GM18517 (cell line): ENCODE measurements around the gene ABHD2.
"Not testable (repeated sequence)": the region's sequence is repeated elsewhere in the genome, so short reads cannot be mapped to it uniquely, and the experiment has no call there.

ENCODE experiments used
- ATAC-seq: cut with Tn5 transposase; IDR thresholded peaks from one replicate; pipeline ENCODE4 v1.9.1; 2021; ENCODE audit warnings: mild to moderate bottlenecking, moderate library complexity; ENCODE audit not compliant: unreplicated experiment

Gene ABHD2

DNA sequence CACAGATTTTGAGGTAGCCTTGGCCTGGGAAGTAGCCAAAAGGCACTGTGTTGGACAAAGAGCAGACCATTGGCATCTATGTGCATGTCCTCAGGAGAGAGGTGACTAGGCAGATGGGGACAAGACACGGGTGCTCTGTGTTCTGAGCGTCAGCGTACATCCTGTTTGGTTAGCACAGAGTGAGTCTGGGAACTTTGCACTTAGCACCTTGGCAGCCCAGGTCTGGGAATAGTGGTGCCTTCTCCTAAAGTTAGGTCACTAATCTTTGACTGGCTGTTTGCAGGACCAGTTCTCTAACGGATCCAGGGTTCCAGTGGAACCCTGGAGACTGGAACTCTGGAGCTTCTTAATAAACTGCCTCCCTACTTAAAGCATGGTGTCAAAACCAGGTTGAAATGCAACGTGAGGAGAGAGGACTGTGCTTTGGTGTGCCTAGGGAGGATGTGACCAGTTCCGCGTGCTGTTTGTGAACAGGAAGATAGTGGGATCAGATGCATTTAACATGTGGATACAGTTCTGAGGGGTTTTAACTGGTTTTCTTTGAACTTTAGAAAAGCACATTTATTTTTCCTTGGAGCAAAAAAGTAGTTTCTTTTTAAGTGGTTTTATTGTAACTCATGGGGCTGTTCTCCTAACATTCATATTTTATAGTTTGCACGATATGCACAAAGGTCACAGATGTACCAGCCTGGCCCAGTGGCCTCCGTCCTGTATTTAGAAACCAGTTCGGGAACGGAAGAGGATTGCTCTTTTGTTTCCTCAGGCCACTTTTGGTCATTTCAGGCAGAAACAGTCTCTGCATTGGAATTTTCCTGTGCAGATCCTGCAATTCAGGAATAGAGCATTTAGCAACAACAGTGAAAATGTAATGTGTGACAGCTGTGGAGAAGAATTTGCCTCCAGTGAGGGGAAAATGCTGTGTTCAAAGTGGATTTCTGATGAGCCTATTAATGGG, 48.8 kb downstream of the ABHD2 start:
- ATAC-seq: no peak

DNA sequence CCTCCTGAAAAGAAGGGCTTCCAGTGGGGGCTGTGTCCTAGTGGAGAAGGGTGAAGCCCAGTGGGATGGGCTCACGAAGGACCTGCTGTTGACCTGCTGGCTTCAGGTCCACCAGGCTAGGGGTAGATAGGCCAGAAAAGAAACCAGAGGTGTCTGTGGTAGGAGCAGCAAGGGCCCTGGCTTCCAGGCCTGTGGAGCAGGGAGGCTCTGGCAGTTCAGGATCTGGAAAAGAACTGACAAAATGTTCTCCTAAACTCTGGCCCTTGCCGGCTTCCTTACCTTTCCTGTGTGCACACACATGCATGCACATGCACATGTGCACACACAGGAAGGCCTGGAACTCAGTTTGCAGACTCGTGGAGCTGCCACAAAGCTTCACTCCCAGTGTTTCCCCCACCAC, 49.7 kb downstream of the ABHD2 start:
- no peak for ATAC-seq

DNA sequence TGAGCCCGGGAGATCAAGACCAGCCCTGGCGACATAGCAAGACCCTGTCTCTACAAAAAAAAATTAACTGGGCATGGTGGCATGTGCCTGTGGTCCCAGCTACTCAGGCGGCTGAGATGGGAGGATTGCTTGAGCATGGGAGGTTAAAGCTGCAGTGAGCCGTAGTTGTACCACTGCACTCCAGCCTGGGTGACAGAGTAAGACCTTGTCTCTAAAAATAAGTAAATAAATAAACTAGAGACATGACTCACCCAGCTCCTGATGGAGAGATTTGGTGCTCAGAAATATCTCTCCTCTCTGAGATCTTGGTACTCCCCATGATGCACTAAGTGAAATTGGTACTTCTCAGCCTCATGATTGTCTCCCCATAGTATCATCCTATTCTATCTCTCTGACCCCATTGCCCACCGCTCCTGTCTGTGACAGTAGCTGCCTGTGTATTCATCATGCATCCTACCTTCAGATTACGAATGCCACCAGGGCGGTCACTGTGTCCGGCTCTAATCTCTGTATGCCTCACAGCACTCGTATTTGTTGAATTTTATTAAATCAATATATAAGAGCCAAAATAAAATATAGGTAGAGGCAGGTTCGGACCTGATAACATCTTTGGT, 50.9 kb downstream of the ABHD2 start:
- no peak for ATAC-seq

DNA sequence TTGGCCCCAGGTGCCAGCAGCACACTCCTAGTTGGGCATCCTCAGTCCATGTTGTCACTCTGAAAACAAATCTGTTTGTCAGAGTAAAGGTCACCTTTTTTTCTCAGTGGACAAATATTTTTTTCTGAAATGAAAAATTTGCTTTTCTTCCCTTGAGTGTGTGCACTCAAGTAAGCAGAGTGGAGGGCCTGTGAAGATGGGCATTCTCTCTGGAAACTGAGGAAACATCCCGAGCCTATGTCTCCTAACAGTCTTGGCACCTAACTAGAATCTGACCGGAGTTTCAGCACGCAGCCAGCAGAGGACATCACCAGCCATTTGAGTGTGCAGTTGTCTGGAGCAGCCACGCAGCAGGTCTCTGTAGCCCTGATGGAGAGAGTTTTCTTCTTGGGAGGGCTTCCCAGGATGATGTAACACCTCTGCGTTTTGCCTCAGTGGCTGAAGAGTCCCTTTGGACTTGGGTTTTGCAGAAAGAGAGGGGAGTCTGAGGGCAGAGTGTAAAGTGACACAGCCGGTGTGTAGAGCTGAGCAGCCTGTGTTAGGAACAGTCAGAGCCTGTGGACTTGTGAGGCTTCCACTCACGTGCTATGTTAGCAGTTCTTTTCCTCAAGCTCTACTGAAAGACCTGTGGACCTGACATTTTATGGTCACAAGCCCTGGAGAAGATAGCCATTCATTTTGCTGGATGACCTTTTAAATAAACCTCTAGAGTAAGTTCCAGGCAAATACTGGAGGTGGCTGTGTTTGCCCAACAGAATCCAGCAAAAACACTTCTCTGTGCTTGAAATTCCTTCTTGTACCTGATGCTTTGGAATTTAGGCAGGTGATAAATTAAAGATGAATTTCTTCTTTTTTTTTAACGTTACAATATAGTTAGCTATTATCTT, 51.6 kb downstream of the ABHD2 start:
- ATAC-seq: no peak

DNA sequence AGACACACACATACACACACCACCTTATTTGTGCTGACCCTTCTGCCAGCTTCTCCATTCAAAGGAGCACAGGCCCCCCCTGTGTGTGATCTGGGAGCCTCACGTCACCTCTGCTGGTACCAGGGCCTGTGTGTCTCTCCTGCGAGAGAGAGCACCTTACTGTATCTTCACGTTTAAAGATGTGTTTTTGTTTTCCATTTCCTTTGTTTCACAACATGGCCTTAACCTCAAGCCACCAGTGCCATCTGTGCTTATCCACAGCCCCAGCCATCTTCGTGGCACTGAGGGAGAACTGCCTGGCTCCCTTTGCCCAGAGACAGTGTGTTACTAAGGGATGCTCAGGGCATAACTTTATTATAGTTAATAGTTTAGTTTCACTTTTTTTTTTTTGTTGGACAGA, 52.3 kb downstream of the ABHD2 start:
- no peak for ATAC-seq

DNA sequence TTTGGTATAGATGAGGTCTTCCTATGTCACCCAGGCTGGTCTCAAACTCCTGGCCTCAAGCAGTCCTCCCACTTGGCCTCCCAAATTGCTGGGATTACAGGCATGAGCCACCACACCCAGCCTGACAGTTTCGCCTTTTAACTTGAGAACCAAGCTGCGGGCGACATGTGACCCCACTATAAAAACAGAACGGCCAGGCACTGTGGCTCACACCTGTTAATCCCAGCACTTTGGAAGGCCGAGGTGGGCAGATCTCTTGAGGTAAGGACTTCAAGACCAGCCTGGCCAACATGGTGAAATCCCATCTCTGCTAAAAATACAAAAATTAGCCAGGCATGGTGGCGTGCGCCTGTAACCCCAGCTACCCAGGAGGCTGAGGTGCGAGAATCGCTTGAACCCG, 52.9 kb downstream of the ABHD2 start:
- not testable (repeated sequence) for ATAC-seq

DNA sequence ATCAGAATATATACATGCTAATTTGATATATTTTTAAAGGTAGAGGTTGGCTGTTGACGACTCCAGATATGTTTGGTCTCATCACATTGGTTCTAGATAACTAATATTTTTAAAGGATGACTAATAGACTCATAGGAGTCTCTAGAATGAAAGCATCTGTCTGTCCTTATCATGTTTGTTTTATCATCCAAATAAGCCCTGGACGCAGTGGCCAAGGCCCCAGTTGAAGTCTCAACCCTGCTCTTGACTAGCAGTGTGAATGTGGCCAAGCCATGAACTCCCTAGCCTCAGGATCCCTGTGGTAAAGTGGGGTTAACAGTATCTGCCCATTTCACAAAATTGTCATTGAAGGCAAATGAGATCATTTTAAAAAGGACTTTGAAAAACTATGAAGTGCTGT, 53.6 kb downstream of the ABHD2 start:
- ATAC-seq: no peak

DNA sequence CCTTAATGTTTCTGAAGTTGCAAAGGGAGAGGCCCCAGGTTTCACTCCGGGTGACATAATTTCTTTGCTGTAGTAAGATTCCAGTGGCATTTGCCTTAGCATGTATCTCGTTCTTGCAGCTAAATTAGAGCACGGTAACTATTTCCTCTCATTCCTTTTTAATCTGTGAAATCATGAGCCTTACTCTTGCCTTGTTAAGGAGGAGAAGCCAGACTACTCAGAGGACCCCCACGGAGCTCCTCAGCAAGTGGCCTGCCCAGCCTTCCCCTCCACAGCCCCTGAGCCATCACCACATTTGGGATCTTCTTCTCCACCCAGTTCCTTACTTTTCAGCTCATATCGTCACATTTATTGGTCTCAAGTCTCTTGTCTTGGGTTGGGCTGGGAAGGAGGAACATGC, 54.2 kb downstream of the ABHD2 start:
- ATAC-seq: no peak

DNA sequence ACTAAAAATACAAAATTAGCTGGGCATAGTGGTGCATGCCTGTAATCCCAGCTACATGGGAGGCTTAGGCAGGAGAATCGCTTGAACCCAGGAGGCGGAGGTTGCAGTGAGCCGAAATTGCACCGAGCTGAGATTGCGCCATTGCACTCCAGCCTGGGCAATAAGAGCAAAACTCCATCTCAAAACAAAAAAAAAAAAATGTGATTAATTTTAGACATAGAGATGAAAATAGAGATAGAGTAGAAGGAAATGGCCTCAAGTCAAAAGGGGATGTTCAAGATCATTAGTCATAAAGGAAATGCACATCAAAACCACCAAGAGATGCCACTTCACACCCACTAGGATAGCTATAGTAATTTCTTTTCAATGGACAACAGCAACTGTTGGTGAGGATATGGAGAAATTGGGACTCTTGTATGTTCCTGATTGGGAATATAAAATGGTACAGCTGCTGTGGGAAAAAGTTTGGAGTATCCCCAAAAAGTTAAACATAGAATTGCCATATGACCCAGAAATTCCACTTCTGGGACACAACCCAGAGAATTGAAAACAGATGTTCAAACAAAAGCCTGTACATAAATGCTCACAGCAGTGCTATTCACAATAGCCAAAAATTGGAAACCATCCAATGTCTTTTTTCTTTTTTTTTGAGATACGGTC, 55.4 kb downstream of the ABHD2 start:
- peak; percentile 60 for ATAC-seq

DNA sequence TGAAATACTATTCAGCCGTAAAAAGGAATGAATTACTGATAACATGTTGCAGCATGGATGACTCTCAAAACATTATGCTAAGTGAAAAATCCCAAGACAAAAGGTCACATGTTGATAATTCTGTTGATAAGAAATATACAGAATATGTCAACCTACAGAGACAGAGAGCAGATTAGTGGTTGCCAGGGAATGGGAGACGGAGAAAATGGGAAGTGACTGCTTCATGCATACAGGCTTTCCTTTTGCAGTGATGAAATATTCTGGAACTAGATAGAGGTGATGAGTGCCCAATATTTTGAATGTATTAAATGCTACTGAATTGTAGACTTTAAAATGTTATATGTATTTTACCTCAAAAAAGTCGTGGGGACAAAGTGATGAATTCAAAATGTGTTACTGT, 56.2 kb downstream of the ABHD2 start:
- no peak for ATAC-seq

DNA sequence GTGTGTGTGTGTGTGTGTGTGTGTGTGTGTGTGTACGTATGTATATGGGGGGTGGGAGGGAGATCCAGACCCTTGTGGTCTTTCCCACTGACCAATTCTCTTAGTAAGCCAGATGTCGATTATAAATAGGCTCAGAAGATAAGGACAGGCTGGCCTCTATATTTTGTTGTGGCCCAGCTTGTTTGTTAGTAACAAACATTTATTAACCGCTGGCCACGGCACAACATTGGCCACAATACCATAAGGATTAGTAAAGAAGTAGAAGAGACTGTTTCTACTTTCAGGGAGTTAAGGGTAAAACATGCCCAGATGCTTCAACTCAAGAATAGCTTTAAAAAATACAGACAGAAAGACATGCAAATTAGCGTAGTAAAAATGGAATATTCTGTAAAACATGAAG, 58.1 kb downstream of the ABHD2 start:
- ATAC-seq: no peak

DNA sequence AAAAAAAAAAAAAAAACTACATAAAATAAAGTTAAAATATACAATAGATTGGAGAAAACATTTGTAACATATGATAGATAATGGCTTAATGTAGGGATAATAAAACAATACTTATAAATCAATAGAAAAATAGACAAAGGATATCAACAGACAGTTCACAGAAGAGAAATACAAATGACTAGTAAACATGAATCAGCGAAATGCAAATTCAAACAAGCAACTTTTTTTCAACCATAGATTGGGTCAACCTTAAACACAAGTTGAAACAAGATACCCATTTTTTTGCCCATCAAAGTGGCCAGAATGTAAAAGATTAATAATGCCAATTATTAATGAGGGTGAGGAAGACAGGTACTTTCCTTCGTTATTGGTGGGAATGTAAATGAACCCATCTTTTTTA, 59.9 kb downstream of the ABHD2 start:
- ATAC-seq: no peak

DNA sequence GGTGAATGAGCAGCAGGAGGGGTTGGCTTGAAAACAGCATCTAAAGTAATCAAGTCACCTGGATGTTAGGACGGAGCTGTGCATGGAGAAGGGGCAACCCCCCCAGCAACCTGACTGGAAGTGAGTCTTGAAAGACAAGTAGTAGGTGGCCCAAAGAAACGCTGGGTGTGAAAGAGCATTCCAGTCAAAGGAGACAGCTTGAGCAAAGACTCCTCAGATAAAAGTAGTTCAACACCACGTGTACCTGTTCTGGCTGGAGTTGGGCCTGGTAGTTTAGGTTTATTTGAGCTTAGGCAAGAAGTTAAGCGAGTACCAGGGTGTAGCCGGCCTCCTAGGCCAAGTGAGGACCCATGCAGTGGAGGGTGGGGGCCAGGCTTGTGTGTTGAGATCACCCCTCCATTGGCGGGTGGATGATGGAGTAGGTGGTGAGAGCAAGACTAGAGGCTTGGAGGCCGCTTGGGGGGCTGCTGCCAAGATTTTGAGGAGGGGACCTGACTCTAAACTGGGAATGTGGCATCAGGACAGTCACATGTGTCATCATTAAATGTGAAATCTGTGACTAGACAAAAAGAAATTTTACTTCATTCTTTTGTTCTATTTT, 61.3 kb downstream of the ABHD2 start:
- no peak for ATAC-seq

DNA sequence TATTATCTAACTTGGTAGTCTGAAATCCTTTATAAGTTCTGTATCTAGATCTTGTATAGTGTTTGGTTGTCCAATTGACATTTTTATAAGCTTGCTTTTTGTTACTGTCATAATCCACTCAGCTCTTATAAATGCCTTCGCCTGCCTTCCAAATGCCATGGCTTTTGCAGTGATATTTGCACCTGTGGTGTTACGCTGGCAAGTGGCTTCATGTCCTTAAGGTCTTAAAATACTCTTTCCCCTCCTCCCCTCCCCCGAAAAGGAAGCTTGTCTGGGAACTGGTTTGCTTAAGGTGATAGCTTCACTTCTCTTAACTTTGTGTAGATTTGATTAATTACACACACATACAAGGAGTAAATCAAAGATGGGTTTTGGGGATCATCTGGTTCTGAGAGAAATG, 62.0 kb downstream of the ABHD2 start:
- ATAC-seq: no peak

DNA sequence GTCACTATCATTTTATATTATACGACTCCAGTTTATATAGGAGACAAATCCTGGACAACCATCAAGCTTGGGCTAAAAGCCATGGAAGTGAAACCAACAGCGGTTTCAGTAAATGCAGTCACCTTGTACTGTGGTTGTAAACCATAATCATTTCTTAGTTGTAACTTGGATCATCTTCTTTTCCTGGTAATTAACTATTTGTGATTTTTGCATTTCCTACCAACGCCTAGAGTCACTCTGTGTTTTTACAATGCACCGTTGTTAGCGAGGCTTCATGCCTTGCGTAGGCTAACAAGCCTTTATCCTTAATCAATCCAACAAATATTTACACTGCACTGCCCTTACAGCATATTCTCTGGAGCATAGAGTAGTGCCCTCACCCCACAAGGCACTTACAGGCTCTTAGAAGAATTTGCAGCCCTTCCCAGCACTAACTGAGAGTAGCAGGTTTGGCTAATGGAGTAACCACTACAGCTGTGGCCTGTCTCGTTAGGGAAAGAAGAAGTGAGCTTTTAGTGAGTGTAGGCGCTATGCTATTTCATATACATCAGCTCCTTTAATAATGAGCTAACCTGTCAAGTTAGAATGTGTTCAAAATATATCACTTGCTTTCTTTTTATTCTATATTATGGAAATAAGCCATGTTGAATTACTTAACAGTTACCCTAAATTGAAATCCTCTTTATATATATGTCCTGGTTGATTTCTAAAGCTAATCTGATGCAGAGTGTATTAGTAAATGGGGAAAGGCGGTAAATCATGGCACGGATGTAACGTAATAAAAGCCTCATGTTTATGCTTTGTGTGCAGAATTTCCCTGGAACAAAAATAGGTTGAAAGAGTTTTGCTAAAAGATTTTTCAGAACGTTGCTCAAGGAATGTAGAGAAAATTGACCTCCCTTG, 62.8 kb downstream of the ABHD2 start:
- no peak for ATAC-seq

DNA sequence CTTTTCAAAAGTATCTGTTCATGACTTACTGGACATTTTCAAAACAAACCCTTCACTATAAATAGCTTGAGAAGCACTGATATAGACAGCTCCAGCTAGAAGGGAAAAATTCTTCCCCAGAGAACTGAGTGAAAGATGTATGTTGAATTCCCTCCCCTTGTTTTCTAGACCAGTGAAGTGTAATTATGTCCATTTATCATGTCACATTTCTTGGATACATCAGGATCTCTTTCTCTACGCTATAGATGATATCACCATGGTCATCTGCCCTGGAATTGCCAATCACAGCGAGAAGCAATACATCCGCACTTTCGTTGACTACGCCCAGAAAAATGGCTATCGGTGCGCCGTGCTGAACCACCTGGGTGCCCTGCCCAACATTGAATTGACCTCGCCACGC, 66.9 kb downstream of the ABHD2 start:
- ATAC-seq: no peak

DNA sequence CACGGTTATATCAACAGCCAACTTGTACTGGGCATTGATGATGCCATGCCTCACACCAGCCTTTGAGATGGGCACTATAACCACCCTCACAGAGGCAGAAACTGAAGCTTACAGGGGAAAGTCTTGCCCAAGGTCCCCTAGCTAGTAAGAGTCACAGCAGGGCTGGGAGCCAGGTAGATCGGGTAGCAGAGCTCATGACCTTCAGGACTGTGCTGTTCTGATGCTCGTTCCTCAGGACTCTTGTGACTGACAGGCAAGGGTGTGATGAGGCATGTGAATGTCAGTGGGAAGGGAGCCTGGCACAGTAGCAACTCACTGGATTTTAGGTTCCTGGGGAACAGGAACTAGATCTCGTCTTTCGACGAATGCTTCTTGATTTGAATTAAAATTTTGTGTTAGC, 67.4 kb downstream of the ABHD2 start:
- ATAC-seq: no peak

DNA sequence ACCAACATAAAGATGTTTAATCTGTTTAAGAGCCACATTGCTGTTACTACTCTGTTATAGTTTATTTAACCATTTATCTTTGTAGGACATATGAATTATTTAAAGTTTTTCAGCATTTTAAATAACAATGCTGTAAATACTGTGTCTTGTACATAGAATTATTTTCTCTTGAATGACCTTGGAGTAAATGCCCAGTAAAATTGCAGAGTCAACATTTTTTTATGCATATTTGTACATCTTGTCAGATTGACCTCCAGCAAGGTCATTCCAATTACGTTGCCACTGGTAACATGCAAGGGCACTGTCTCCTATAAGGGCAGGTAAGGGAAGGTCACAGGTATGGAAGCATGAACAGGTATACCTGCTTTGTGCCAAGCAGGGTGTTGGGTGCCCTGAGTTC, 68.8 kb downstream of the ABHD2 start:
- no peak for ATAC-seq

DNA sequence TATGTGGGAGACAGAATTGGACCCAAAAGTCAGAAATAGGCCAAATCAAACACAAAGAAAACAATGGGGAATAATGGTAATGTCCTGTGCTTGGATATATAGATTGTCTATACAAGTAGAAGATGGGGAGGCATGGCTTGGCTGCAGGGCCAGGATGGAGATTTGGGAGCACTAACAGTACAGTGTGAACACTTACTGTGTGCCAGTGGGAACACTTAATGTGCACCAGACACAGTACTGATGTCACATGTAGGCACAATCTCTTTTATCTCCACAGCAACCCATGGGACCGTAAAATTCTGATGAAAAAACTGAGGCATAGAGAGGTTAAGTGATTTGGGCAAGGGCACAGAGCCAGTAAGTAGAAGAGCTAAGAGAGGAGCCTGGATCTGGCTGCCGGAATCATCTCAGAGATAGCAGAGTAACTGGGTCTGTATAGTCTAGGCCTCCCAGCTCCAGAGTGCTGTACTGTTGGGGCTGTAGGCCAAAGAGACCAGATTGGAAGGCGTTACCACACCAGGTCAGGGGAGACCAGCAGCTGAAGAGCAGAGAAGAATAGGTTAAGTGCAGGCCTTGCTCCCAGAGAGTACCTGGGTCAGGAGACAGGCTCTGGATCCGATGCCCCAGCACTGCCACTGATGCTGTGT, 69.8 kb downstream of the ABHD2 start:
- no peak for ATAC-seq
